Esophagus (tissue), 2 donors: ENCODE results near the gene CXCL12. TPM values are rescaled to one million over a fixed set of nuclear protein-coding genes. Genes with fewer than 3 reads are reported as not detected.

ENCODE experiments used
- H3K27ac ChIP-seq, 2 donors: one replicate each; pipeline ENCODE4 v1.5.1; 2013; ENCODE audit warnings: low read depth in 2 of 2, mild to moderate bottlenecking in 2 of 2, inconsistent platforms in 1 of 2, low read length in 1 of 2, moderate library complexity in 1 of 2
- H3K27me3 ChIP-seq, 2 donors: one replicate each; pipeline ENCODE4 v1.6.1; 2013; ENCODE audit warnings: low read length in 2 of 2, control low read depth in 1 of 2, mild to moderate bottlenecking in 1 of 2; ENCODE audit not compliant: insufficient read depth in 2 of 2, control insufficient read depth in 1 of 2
- H3K36me3 ChIP-seq, 2 donors: one replicate each; pipeline ENCODE4 v1.6.1; 2013; ENCODE audit warnings: low read length in 1 of 2; ENCODE audit not compliant: control insufficient read depth in 2 of 2, insufficient read depth in 2 of 2
- H3K4me1 ChIP-seq, 2 donors: one replicate each; pipeline ENCODE4 v1.6.1; 2013; ENCODE audit warnings: low read length in 1 of 2; ENCODE audit not compliant: control insufficient read depth in 2 of 2, insufficient read depth in 2 of 2
- H3K4me3 ChIP-seq, 2 donors: one replicate each; pipeline ENCODE4 v1.5.1; 2013; ENCODE audit warnings: low read length in 2 of 2, mild to moderate bottlenecking in 2 of 2, low read depth in 1 of 2, moderate library complexity in 1 of 2
- H3K9me3 ChIP-seq, 2 donors: one replicate each; pipeline ENCODE4 v1.6.1; 2013; ENCODE audit warnings: mild to moderate bottlenecking in 2 of 2, low read depth in 1 of 2, low read length in 1 of 2, moderate library complexity in 1 of 2; ENCODE audit not compliant: control insufficient read depth in 2 of 2, insufficient read depth in 1 of 2
- WGBS, 2 donors: extraction: QIAGEN DNeasy Blood & Tissue Kit; methylation state at CpG; one replicate each; pipeline ENCODE4 v1.1.7; 2013; 5-methylcytosine and 5-hydroxymethylcytosine counted together
- polyA plus RNA-seq, 2 donors: library from polyadenylated mRNA; stranded (reverse); fragments of 200-250 nt; gene quantifications; one replicate each; pipeline ENCODE4 v1.2.3, GENCODE V29; 2013
- donor health status: healthy with polysubstance abuse.
- donor health status: Bipolar disorder and iron deficiency.

The CXCL12 gene
- polyA plus RNA-seq, 2 donors = 4.1 to 7.9 TPM

- Histone ChIP-seq H3K36me3 (no peaks in the 10 kb centered on the region), H3K4me3 (no peak overlapping the region), H3K4me1 (peaks cover 0 to 8% of the 10 kb centered on the region in 2 donors), H3K27me3 (peaks cover 4 to 5% of the 10 kb centered on the region in 2 donors), H3K27ac (no peak overlapping the region), H3K9me3 (peaks cover 0 to 3% of the 10 kb centered on the region in 2 donors)
- WGBS, 2 donors = 87 to 88% methylated on average over 6 of the region's 6 CpGs
Observed at GRCh38 chr10:44388641-44389040, 3.7 kb upstream of the CXCL12 start.

GRCh38 chr10:44387853-44388251 is 3.0 kb upstream of the CXCL12 start:
- peaks cover 4 to 5% of the 10 kb centered on the region in 2 donors for H3K27me3 ChIP-seq
- peaks cover 0 to 8% of the 10 kb centered on the region in 2 donors for H3K4me1 ChIP-seq
- no peaks in the 10 kb centered on the region for H3K36me3 ChIP-seq
- no peak overlapping the region for H3K27ac ChIP-seq
- H3K9me3 ChIP-seq = peaks cover 0 to 3% of the 10 kb centered on the region in 2 donors
- no peak overlapping the region for H3K4me3 ChIP-seq
- WGBS, 2 donors = 87 to 88% methylated on average over 7 of the region's 7 CpGs

- Histone ChIP-seq H3K27me3 (peaks cover 4 to 5% of the 10 kb centered on the region in 2 donors), H3K9me3 (peaks cover 0 to 3% of the 10 kb centered on the region in 2 donors), H3K4me3 (no peak overlapping the region), H3K27ac (no peak overlapping the region), H3K4me1 (peaks cover 0 to 8% of the 10 kb centered on the region in 2 donors), H3K36me3 (no peaks in the 10 kb centered on the region)
- WGBS, 2 donors = 2 to 3% methylated on average over 29 to 35 of the region's 35 CpGs
Observed at GRCh38 chr10:44386546-44387052, 1.7 kb upstream of the CXCL12 start.

- H3K4me1 ChIP-seq = peaks cover 0 to 8% of the 10 kb centered on the region in 2 donors
- no peak overlapping the region for H3K4me3 ChIP-seq
- 29 to 34% methylated on average over 50 of the region's 50 CpGs for WGBS, 2 donors
- H3K36me3 ChIP-seq = no peaks in the 10 kb centered on the region
- peaks cover 4 to 5% of the 10 kb centered on the region in 2 donors for H3K27me3 ChIP-seq
- no peak overlapping the region for H3K27ac ChIP-seq
- peaks cover 0 to 2% of the 10 kb centered on the region in 2 donors for H3K9me3 ChIP-seq
Observed at GRCh38 chr10:44385696-44386441, 972 bp upstream of the CXCL12 start.

- Histone ChIP-seq H3K27ac (peak overlapping the region in 1 of 2 donors; percentile 22), H3K9me3 (no peaks in the 10 kb centered on the region), H3K4me1 (peaks cover 0 to 8% of the 10 kb centered on the region in 2 donors), H3K4me3 (peak overlapping the region; percentile 39 to 54), H3K27me3 (peaks cover 4 to 5% of the 10 kb centered on the region in 2 donors), H3K36me3 (no peaks in the 10 kb centered on the region)
- 1% methylated on average over 34 to 48 of the region's 48 CpGs for WGBS, 2 donors
Observed at GRCh38 chr10:44384601-44385025, 284 bp downstream of the CXCL12 start.

GRCh38 chr10:44383749-44384600 is 922 bp downstream of the CXCL12 start:
- Histone ChIP-seq H3K4me3 (peak overlapping the region; percentile 39 to 54), H3K27ac (no peak overlapping the region), H3K9me3 (no peaks in the 10 kb centered on the region), H3K27me3 (peaks cover 4 to 5% of the 10 kb centered on the region in 2 donors), H3K4me1 (peaks cover 0 to 8% of the 10 kb centered on the region in 2 donors), H3K36me3 (no peaks in the 10 kb centered on the region)
- WGBS, 2 donors = 4 to 5% methylated on average over 63 of the region's 63 CpGs

GRCh38 chr10:44382981-44383748 is 1.7 kb downstream of the CXCL12 start:
- H3K4me3 ChIP-seq = peak overlapping the region; percentile 19 to 39
- H3K27ac ChIP-seq = no peak overlapping the region
- H3K9me3 ChIP-seq = no peaks in the 10 kb centered on the region
- no peaks in the 10 kb centered on the region for H3K36me3 ChIP-seq
- H3K4me1 ChIP-seq = peaks cover 0 to 8% of the 10 kb centered on the region in 2 donors
- peaks cover 4 to 5% of the 10 kb centered on the region in 2 donors for H3K27me3 ChIP-seq
- 42 to 49% methylated on average over 15 of the region's 15 CpGs for WGBS, 2 donors

GRCh38 chr10:44382131-44382858 is 2.6 kb downstream of the CXCL12 start:
- Histone ChIP-seq H3K36me3 (no peaks in the 10 kb centered on the region), H3K4me3 (no peak overlapping the region), H3K9me3 (no peaks in the 10 kb centered on the region), H3K27ac (no peak overlapping the region), H3K4me1 (peaks cover 0 to 8% of the 10 kb centered on the region in 2 donors), H3K27me3 (peaks cover 4 to 5% of the 10 kb centered on the region in 2 donors)
- WGBS, 2 donors = 61 to 66% methylated on average over 10 of the region's 10 CpGs
